SK-N-SH treated with all-trans-retinoic acid at 6 μM for 48 hours (cell line): ENCODE data around the gene IL17REL.

Experiments used
- ATAC-seq: fragments of 200-7000 bp; cut with Tn5 transposase; 3 replicates; pipeline ENCODE4 v1.9.1; 2020; ENCODE audit warnings: mild to moderate bottlenecking, moderate library complexity
- ARNTL ChIP-seq: fragments of 450-650 bp; formaldehyde crosslinking; IDR thresholded peaks from 2 replicates; pipeline ENCODE4 v1.5.0; 2020; ENCODE audit warnings: low read depth, mild to moderate bottlenecking, moderate library complexity, borderline replicate concordance
- BACH2 ChIP-seq: fragments of 250-450 bp; sonication (Bioruptor Pico); IDR thresholded peaks from 2 replicates; pipeline ENCODE4 v1.9.0; 2021; ENCODE audit warnings: mild to moderate bottlenecking, borderline replicate concordance
- ESRRG ChIP-seq: fragments of 250-450 bp; sonication (Bioruptor Pico); IDR thresholded peaks from 2 replicates; pipeline ENCODE4 v1.6.1; 2021; ENCODE audit warnings: mild to moderate bottlenecking
- GLIS3 ChIP-seq: fragments of 250-450 bp; sonication (Bioruptor Pico); IDR thresholded peaks from 2 replicates; pipeline ENCODE4 v1.5.0; 2020; ENCODE audit warnings: mild to moderate bottlenecking, moderate library complexity
- ISL1 ChIP-seq: fragments of 250-450 bp; sonication (Bioruptor Pico); IDR thresholded peaks from 2 replicates; pipeline ENCODE4 v2.1.2; 2022; ENCODE audit warnings: mild to moderate bottlenecking, moderate library complexity
- OSR1 ChIP-seq: fragments of 250-450 bp; sonication (Bioruptor Pico); IDR thresholded peaks from 2 replicates; pipeline ENCODE4 v1.8.0; 2022; ENCODE audit warnings: moderate library complexity, mild to moderate bottlenecking, inconsistent platforms
- RARB ChIP-seq: fragments of 250-450 bp; sonication (Bioruptor Pico); IDR thresholded peaks from 2 replicates; pipeline ENCODE4 v1.8.0; 2021; ENCODE audit warnings: mild to moderate bottlenecking, moderate library complexity
- SNAI2 ChIP-seq: fragments of 250-450 bp; sonication (Bioruptor Pico); IDR thresholded peaks from 2 replicates; pipeline ENCODE4 v1.5.0; 2020; ENCODE audit warnings: mild to moderate bottlenecking, moderate library complexity
- TCF4 ChIP-seq: fragments of 250-450 bp; sonication (Bioruptor Pico); IDR thresholded peaks from 2 replicates; pipeline ENCODE4 v1.8.0; 2021; ENCODE audit warnings: mild to moderate bottlenecking, moderate library complexity, borderline replicate concordance
- TOX ChIP-seq: fragments of 250-450 bp; sonication (Bioruptor Pico); IDR thresholded peaks from 2 replicates; pipeline ENCODE4 v1.8.0; 2021; ENCODE audit warnings: mild to moderate bottlenecking, moderate library complexity, borderline replicate concordance
- TSHZ2 ChIP-seq: fragments of 250-450 bp; sonication (Bioruptor Pico); IDR thresholded peaks from 2 replicates; pipeline ENCODE4 v1.5.0; 2020; ENCODE audit warnings: mild to moderate bottlenecking, moderate library complexity
- ZC3H10 ChIP-seq: fragments of 250-450 bp; sonication (Bioruptor Pico); IDR thresholded peaks from 2 replicates; pipeline ENCODE4 v1.5.1; 2021; ENCODE audit warnings: mild to moderate bottlenecking, moderate library complexity
- ZFP3 ChIP-seq: fragments of 250-450 bp; sonication (Bioruptor Pico); IDR thresholded peaks from 2 replicates; pipeline ENCODE4 v1.5.0; 2020; ENCODE audit warnings: mild to moderate bottlenecking, moderate library complexity
- ZFP30 ChIP-seq: fragments of 450-650 bp; formaldehyde crosslinking; IDR thresholded peaks from 2 replicates; pipeline ENCODE4 v1.5.0; 2022; ENCODE audit warnings: mild to moderate bottlenecking, moderate library complexity
- ZNF565 ChIP-seq: fragments of 450-650 bp; formaldehyde crosslinking; conservative IDR thresholded peaks from 2 replicates; pipeline ENCODE4 v1.5.0; 2020; ENCODE audit warnings: low read depth, mild to moderate bottlenecking, moderate library complexity
- ZNF70 ChIP-seq: fragments of 450-650 bp; formaldehyde crosslinking; IDR thresholded peaks from 2 replicates; pipeline ENCODE4 v1.5.0; 2020; ENCODE audit warnings: mild to moderate bottlenecking, moderate library complexity
- ZNF8 ChIP-seq: fragments of 450-650 bp; formaldehyde crosslinking; IDR thresholded peaks from 2 replicates; pipeline ENCODE4 v1.5.0; 2020; ENCODE audit warnings: mild to moderate bottlenecking, moderate library complexity
- TF ChIP-seq, protein P1 (sequence below): fragments of 250-450 bp; sonication (Bioruptor Pico); IDR thresholded peaks from 2 replicates; pipeline ENCODE4 v1.5.1; 2021; ENCODE audit warnings: mild to moderate bottlenecking, moderate library complexity
- TF ChIP-seq, protein P2 (sequence below): fragments of 250-450 bp; sonication (Bioruptor Pico); IDR thresholded peaks from 2 replicates; pipeline ENCODE4 v1.8.0; 2021; ENCODE audit warnings: low read depth, mild to moderate bottlenecking, moderate library complexity, borderline replicate concordance
- TF ChIP-seq, protein P3 (sequence below): fragments of 250-450 bp; sonication (Bioruptor Pico); IDR thresholded peaks from 2 replicates; pipeline ENCODE4 v1.5.1; 2020; ENCODE audit warnings: low read depth, mild to moderate bottlenecking, moderate library complexity

Gene IL17REL

GRCh38 chr22:49956418-49956770 is 56.2 kb downstream of the IL17REL start:
- TF ChIP-seq ZNF8 (CRISPR knock-in tag) (no peak), ZFP3 (CRISPR knock-in tag) (no peak), BACH2 (CRISPR knock-in tag) (no peak), ESRRG (no peak), RARB (CRISPR knock-in tag) (no peak), ZNF565 (CRISPR knock-in tag) (no peak)
- TF ChIP-seq, protein P1, sequence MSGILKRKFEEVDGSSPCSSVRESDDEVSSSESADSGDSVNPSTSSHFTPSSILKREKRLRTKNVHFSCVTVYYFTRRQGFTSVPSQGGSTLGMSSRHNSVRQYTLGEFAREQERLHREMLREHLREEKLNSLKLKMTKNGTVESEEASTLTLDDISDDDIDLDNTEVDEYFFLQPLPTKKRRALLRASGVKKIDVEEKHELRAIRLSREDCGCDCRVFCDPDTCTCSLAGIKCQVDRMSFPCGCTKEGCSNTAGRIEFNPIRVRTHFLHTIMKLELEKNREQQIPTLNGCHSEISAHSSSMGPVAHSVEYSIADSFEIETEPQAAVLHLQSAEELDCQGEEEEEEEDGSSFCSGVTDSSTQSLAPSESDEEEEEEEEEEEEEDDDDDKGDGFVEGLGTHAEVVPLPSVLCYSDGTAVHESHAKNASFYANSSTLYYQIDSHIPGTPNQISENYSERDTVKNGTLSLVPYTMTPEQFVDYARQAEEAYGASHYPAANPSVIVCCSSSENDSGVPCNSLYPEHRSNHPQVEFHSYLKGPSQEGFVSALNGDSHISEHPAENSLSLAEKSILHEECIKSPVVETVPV, result no peak
- TF ChIP-seq, all 23 proteins: peak for 0
- no peak for ATAC-seq

GRCh38 chr22:49955581-49956417 is 56.8 kb downstream of the IL17REL start:
- no peak for TF ChIP-seq TOX (CRISPR knock-in tag)
- no peak for TF ChIP-seq ZFP3 (CRISPR knock-in tag)
- ATAC-seq, result no peak

DNA sequence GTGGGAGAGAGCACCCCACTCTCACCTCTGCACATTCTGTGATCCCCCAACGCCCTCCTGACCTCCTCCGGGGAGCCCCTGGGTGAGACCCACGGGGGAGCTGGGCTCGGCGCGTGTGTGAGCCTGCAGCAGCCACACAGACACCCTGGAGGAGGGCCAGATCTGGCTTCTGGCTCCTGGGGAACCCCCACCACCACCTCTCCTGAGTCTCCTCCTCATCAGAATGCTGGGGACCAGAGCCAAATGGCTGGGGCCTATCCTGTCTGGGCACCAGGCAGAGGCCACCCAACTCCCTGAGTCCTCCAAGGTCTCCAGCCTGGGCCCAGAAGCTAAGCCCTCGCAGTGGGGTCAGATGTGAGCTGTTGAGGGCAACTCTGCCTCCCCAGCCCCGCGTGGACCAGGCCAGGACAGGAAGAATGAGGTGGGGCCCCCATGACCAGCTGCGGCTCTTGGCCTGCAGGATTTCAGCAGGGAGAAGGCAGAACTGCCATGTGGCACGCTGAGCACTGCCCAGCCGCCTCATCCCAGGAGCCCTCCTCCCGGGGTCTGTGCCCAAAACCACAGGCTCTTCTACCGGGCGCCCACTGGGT is 57.5 kb downstream of the IL17REL start:
- no peak for ATAC-seq
- TF ChIP-seq ZC3H10 (CRISPR knock-in tag) (no peak), ARNTL (CRISPR knock-in tag) (no peak), BACH2 (CRISPR knock-in tag) (no peak), RARB (CRISPR knock-in tag) (no peak), SNAI2 (CRISPR knock-in tag) (no peak), ZFP30 (CRISPR knock-in tag) (no peak), ZNF565 (CRISPR knock-in tag) (no peak), ZNF8 (CRISPR knock-in tag) (no peak), ISL1 (CRISPR knock-in tag) (no peak), GLIS3 (CRISPR knock-in tag) (no peak)
- TF ChIP-seq, protein P2, sequence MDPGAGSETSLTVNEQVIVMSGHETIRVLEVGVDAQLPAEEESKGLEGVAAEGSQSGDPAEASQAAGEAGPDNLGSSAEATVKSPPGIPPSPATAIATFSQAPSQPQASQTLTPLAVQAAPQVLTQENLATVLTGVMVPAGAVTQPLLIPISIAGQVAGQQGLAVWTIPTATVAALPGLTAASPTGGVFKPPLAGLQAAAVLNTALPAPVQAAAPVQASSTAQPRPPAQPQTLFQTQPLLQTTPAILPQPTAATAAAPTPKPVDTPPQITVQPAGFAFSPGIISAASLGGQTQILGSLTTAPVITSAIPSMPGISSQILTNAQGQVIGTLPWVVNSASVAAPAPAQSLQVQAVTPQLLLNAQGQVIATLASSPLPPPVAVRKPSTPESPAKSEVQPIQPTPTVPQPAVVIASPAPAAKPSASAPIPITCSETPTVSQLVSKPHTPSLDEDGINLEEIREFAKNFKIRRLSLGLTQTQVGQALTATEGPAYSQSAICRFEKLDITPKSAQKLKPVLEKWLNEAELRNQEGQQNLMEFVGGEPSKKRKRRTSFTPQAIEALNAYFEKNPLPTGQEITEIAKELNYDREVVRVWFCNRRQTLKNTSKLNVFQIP, result no peak
- TF ChIP-seq, protein P3, sequence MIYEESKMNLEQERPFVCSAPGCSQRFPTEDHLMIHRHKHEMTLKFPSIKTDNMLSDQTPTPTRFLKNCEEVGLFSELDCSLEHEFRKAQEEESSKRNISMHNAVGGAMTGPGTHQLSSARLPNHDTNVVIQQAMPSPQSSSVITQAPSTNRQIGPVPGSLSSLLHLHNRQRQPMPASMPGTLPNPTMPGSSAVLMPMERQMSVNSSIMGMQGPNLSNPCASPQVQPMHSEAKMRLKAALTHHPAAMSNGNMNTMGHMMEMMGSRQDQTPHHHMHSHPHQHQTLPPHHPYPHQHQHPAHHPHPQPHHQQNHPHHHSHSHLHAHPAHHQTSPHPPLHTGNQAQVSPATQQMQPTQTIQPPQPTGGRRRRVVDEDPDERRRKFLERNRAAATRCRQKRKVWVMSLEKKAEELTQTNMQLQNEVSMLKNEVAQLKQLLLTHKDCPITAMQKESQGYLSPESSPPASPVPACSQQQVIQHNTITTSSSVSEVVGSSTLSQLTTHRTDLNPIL (CRISPR knock-in tag), result no peak
- TF ChIP-seq, protein P1, result no peak

DNA sequence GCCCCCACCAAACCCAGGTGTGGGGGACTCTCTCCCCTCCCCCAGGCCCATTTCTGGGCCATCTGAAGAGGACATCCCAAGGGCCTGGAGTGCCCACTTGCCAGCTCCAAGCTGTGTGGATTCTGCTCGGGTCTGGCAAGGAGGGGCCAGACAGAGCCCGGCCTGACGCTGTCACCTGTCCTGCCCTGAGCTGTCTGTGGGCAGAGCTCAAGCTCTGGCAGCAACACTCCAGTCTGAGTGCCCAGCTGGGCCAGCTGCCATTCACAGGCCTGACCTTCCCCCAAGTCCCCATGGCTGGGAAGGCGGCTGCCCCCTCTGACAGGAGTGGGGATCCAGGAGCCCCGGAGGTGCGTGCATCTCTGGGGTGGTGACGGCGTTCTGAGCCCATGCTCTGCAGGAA is 58.2 kb downstream of the IL17REL start:
- TF ChIP-seq SNAI2 (CRISPR knock-in tag) (no peak), ISL1 (CRISPR knock-in tag) (no peak), GLIS3 (CRISPR knock-in tag) (no peak), BACH2 (CRISPR knock-in tag) (no peak), ZNF565 (CRISPR knock-in tag) (no peak), ZNF70 (CRISPR knock-in tag) (no peak), OSR1 (CRISPR knock-in tag) (no peak), TOX (CRISPR knock-in tag) (no peak), TSHZ2 (no peak), TCF4 (CRISPR knock-in tag) (no peak)
- TF ChIP-seq, protein P2, result no peak
- ATAC-seq, result no peak
